H9 (cell line): ENCODE results near the gene GALNT9. TPM values are rescaled to one million over a fixed set of nuclear protein-coding genes. Genes with fewer than 3 reads are reported as not detected.

Source experiments
- DNase-seq: peaks from one replicate; pipeline ENCODE4 v3.0.0-alpha.2; 2017
- H2AFZ ChIP-seq: one replicate; pipeline ENCODE4 v1.6.1; 2013; ENCODE audit warnings: mild to moderate bottlenecking, low read length, control low read depth, moderate library complexity
- H2AK5ac ChIP-seq: 2 replicates; pipeline ENCODE4 v1.6.1; 2013; ENCODE audit warnings: low read length, control low read depth, mixed read lengths; ENCODE audit not compliant: insufficient read length
- H2BK120ac ChIP-seq: one replicate; pipeline ENCODE4 v1.6.1; 2013; ENCODE audit warnings: low read depth, mild to moderate bottlenecking, low read length, control low read depth, inconsistent platforms; ENCODE audit not compliant: poor library complexity, severe bottlenecking
- H2BK12ac ChIP-seq: 2 replicates; pipeline ENCODE4 v1.6.1; 2013; ENCODE audit warnings: low read length, control low read depth, mixed read lengths, low read depth; ENCODE audit not compliant: insufficient read length
- H2BK15ac ChIP-seq: 2 replicates; pipeline ENCODE4 v1.6.1; 2013; ENCODE audit warnings: low read depth, low read length, control low read depth
- H2BK20ac ChIP-seq: one replicate; pipeline ENCODE4 v1.6.1; 2013; ENCODE audit warnings: low read depth, mild to moderate bottlenecking, low read length, control low read depth, inconsistent platforms; ENCODE audit not compliant: poor library complexity, severe bottlenecking
- H2BK5ac ChIP-seq: 2 replicates; pipeline ENCODE4 v1.6.1; 2013; ENCODE audit warnings: low read length, control low read depth, mixed read lengths; ENCODE audit not compliant: insufficient read length
- H3K14ac ChIP-seq: 2 replicates; pipeline ENCODE4 v1.6.1; 2013; ENCODE audit warnings: low read length, control low read depth; ENCODE audit not compliant: insufficient read depth
- H3K18ac ChIP-seq: 2 replicates; pipeline ENCODE4 v1.6.1; 2013; ENCODE audit warnings: low read depth, mild to moderate bottlenecking, mixed read lengths, low read length, control low read depth; ENCODE audit not compliant: insufficient read length
- H3K23ac ChIP-seq: 2 replicates; pipeline ENCODE4 v1.6.1; 2013; ENCODE audit warnings: low read length, control low read depth, mixed read lengths, low read depth; ENCODE audit not compliant: insufficient read length
- H3K23me2 ChIP-seq: 2 replicates; pipeline ENCODE4 v1.6.1; 2013; ENCODE audit warnings: low read depth, mild to moderate bottlenecking, mixed read lengths, low read length, control low read depth; ENCODE audit not compliant: insufficient read length, poor library complexity, severe bottlenecking
- H3K27ac ChIP-seq: 2 replicates; pipeline ENCODE4 v1.5.1; 2013; ENCODE audit warnings: low read length, control low read depth, mixed read lengths, low read depth; ENCODE audit not compliant: insufficient read length
- H3K27me3 ChIP-seq: 2 replicates; pipeline ENCODE4 v1.6.1; 2013; ENCODE audit warnings: low read length, control low read depth, inconsistent platforms; ENCODE audit not compliant: insufficient read depth
- H3K4ac ChIP-seq: 2 replicates; pipeline ENCODE4 v1.6.1; 2013; ENCODE audit warnings: low read depth, mild to moderate bottlenecking, control low read depth, inconsistent platforms, low read length, moderate library complexity
- H3K4me1 ChIP-seq: 2 replicates; pipeline ENCODE4 v1.6.1; 2013; ENCODE audit warnings: low read length, control low read depth, inconsistent platforms; ENCODE audit not compliant: insufficient read depth
- H3K4me2 ChIP-seq: 2 replicates; pipeline ENCODE4 v1.6.1; 2013; ENCODE audit warnings: low read length, control low read depth, mixed read lengths; ENCODE audit not compliant: insufficient read length, insufficient read depth
- H3K56ac ChIP-seq: 2 replicates; pipeline ENCODE4 v1.6.1; 2013; ENCODE audit warnings: low read depth, mild to moderate bottlenecking, mixed read lengths, low read length, control low read depth; ENCODE audit not compliant: insufficient read length
- H3K79me1 ChIP-seq: 2 replicates; pipeline ENCODE4 v1.6.1; 2013; ENCODE audit warnings: low read depth, mild to moderate bottlenecking, moderate library complexity, low read length, control low read depth, inconsistent platforms; ENCODE audit not compliant: insufficient read depth, poor library complexity, severe bottlenecking
- H3K79me2 ChIP-seq: 2 replicates; pipeline ENCODE4 v1.6.1; 2013; ENCODE audit warnings: low read length, control low read depth, inconsistent platforms; ENCODE audit not compliant: insufficient read depth
- H3K9ac ChIP-seq: 2 replicates; pipeline ENCODE4 v1.6.1; 2013; ENCODE audit warnings: low read length, control low read depth, mixed read lengths; ENCODE audit not compliant: insufficient read length; ENCODE audit errors: extremely low read depth
- H3K9me3 ChIP-seq: one replicate; pipeline ENCODE4 v1.6.1; 2013; ENCODE audit warnings: low read depth, low read length, inconsistent platforms; ENCODE audit not compliant: control insufficient read depth
- H3T11ph ChIP-seq: one replicate; pipeline ENCODE4 v1.6.1; 2013; ENCODE audit warnings: mild to moderate bottlenecking, low read length, control low read depth, inconsistent platforms
- H4K20me1 ChIP-seq: one replicate; pipeline ENCODE4 v1.6.1; 2013; ENCODE audit not compliant: control insufficient read depth, insufficient read length, insufficient read depth
- H4K5ac ChIP-seq: 2 replicates; pipeline ENCODE4 v1.6.1; 2013; ENCODE audit warnings: low read depth, mild to moderate bottlenecking, mixed read lengths, low read length, control low read depth; ENCODE audit not compliant: insufficient read length
- H4K8ac ChIP-seq: replicated peaks from 2 replicates; pipeline ENCODE4 v1.6.1; 2013; ENCODE audit warnings: low read length, control low read depth, mixed read lengths, low read depth; ENCODE audit not compliant: insufficient read length
- H4K91ac ChIP-seq: 2 replicates; pipeline ENCODE4 v1.6.1; 2013; ENCODE audit warnings: low read depth, mild to moderate bottlenecking, moderate library complexity, mixed read lengths, low read length, control low read depth; ENCODE audit not compliant: insufficient read length
- H3K27ac Mint-ChIP-seq, 3 experiments: 2 replicates in 2 of 3; 3 replicates in 1 of 3; pipeline ENCODE4 v1.8.0; 2020 to 2021; ENCODE audit warnings: mixed read lengths in 3 of 3, mild to moderate bottlenecking in 1 of 3, moderate library complexity in 1 of 3
- H3K27me3 Mint-ChIP-seq: 2 replicates; pipeline ENCODE4 v1.8.0; 2021; ENCODE audit warnings: low read depth, mild to moderate bottlenecking, moderate library complexity, mixed read lengths
- H3K36me3 Mint-ChIP-seq, 3 experiments: 2 replicates in 2 of 3; 3 replicates in 1 of 3; pipeline ENCODE4 v1.8.0; 2020 to 2021; ENCODE audit warnings: low read depth in 3 of 3, mixed read lengths in 3 of 3; ENCODE audit not compliant: insufficient read depth in 1 of 3
- H3K4me1 Mint-ChIP-seq, 2 experiments: 2 replicates each; pipeline ENCODE4 v1.8.0; 2020; ENCODE audit warnings: mixed read lengths in 2 of 2
- H3K4me3 Mint-ChIP-seq, 2 experiments: 2 replicates in 1 of 2; 3 replicates in 1 of 2; pipeline ENCODE4 v1.8.0; 2020 to 2021; ENCODE audit warnings: mild to moderate bottlenecking in 2 of 2, mixed read lengths in 2 of 2, moderate library complexity in 1 of 2
- H3K9me3 Mint-ChIP-seq, 2 experiments: 2 replicates in 1 of 2; 3 replicates in 1 of 2; pipeline ENCODE4 v1.8.0; 2020; ENCODE audit warnings: mild to moderate bottlenecking in 2 of 2, mixed read lengths in 2 of 2, moderate library complexity in 1 of 2
- CTCF ChIP-seq: fragments of 200-600 bp; sonication (generic); conservative IDR thresholded peaks from 3 replicates; pipeline ENCODE4 v1.8.0; 2021; ENCODE audit warnings: antibody characterized with exemption, mild to moderate bottlenecking
- WGBS: extraction: QIAGEN DNeasy Blood & Tissue Kit; methylation state at CpG from one replicate; pipeline ENCODE4 v1.1.7; 2013; ENCODE audit warnings: missing lambda C conversion rate, low lambda C conversion rate, mixed read lengths; ENCODE audit not compliant: insufficient read length; ENCODE audit errors: extremely low coverage; 5-methylcytosine and 5-hydroxymethylcytosine counted together
- total RNA-seq: library from RNA; stranded (reverse); gene quantifications from 2 replicates; pipeline ENCODE4 v1.2.1, GENCODE V29; 2021

GALNT9 gene
- total RNA-seq, 1 experiment from 2014 or later, result 0.35 TPM

GRCh38 chr12:132147423-132148367 lies 181.7 kb downstream of the GALNT9 start:
- no peak overlapping the region for H2AK5ac ChIP-seq
- H3K27me3 ChIP-seq, result no peaks in the 10 kb centered on the region
- no peak overlapping the region for H4K8ac ChIP-seq
- no peak overlapping the region for H2BK15ac ChIP-seq
- no peaks in the 10 kb centered on the region for H4K20me1 ChIP-seq
- H3K14ac ChIP-seq, result no peak overlapping the region
- H3K56ac ChIP-seq, result no peak overlapping the region
- H2AFZ ChIP-seq, result no peak overlapping the region
- H3K27ac ChIP-seq, result no peak overlapping the region
- no peaks in the 10 kb centered on the region for H3K9me3 Mint-ChIP-seq
- no peak overlapping the region for H2BK120ac ChIP-seq
- H2BK20ac ChIP-seq, result no peak overlapping the region
- H3K23ac ChIP-seq, result no peak overlapping the region
- H4K91ac ChIP-seq, result no peak overlapping the region
- no peak overlapping the region for H3T11ph ChIP-seq
- no peak overlapping the region for H3K4me3 Mint-ChIP-seq
- no peak overlapping the region for H3K18ac ChIP-seq
- no peak overlapping the region for H4K5ac ChIP-seq
- H3K23me2 ChIP-seq, result peaks cover 5% of the 10 kb centered on the region
- no peak overlapping the region for H2BK12ac ChIP-seq
- H3K79me1 ChIP-seq, result peaks cover 12% of the 10 kb centered on the region
- WGBS, result no CpG with 5 or more reads among the region's 38 CpGs
- peaks cover 3% of the 10 kb centered on the region; the same call in 1 of the 2 replicates for H3K4me1 ChIP-seq
- no peak overlapping the region for H3K9ac ChIP-seq
- no peak overlapping the region for H3K4ac ChIP-seq
- peaks cover 5% of the 10 kb centered on the region; the same call in 1 of the 2 replicates for H3K79me2 ChIP-seq
- H3K4me1 Mint-ChIP-seq, result peaks cover 7 to 10% of the 10 kb centered on the region in 2 experiments
- DNase-seq, result no peak
- no peaks in the 10 kb centered on the region; the same call in 1 of the 2 replicates for H3K27me3 Mint-ChIP-seq
- no peak for TF ChIP-seq CTCF
- H3K36me3 Mint-ChIP-seq, result peaks cover 19 to 27% (median 25%) of the 10 kb centered on the region in 3 experiments
- no peak overlapping the region for H3K27ac Mint-ChIP-seq
- no peak overlapping the region for H2BK5ac ChIP-seq
- no peak overlapping the region for H3K4me2 ChIP-seq
- H3K9me3 ChIP-seq, result no peaks in the 10 kb centered on the region
